Measurements from ENCODE around the gene FAM118B.
"Not testable (repeated sequence)": the region's sequence is repeated elsewhere in the genome, so short reads cannot be mapped to it uniquely, and the experiment has no call there.

Gene FAM118B

GRCh38 chr11:126224647-126225294 is 13.2 kb downstream of the FAM118B start:
- H3K27me3 Mint-ChIP-seq = no peaks in the 10 kb centered on the region
- H3K27ac Mint-ChIP-seq = no peak overlapping the region

DNA sequence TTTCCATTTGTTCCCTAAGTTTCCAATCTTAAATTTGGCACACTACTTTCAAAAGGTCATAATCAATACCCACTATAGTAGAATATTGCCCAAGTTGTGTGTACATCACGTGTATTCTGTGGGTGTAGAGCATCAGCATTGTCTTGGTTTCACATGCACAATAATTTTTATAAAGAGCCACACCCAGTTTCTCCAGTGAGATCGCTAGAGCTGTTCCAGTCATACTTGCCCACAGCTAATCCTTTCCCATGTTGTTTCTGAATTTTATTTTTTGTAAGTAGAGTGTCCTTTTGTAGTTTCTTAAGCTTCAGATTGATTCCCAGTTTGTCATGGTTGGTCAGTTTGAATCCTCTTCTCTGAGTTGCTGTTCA is 13.7 kb downstream of the FAM118B start:
- H3K9me3 Mint-ChIP-seq = no peaks in the 10 kb centered on the region
- no peak overlapping the region for H3K27ac Mint-ChIP-seq
- peaks cover 13% of the 10 kb centered on the region for H3K36me3 Mint-ChIP-seq (ENCODE audit: low read depth)
- peaks cover 3% of the 10 kb centered on the region for H3K4me1 Mint-ChIP-seq (ENCODE audit: low read depth)
- H3K27me3 Mint-ChIP-seq = no peaks in the 10 kb centered on the region
- H3K4me3 Mint-ChIP-seq = no peak overlapping the region
- no peak for DNase-seq

More at GRCh38 chr11:126224647-126225294, 13.2 kb downstream of the FAM118B start:
- peaks cover 8% of the 10 kb centered on the region for H3K36me3 Mint-ChIP-seq (ENCODE audit: low read depth)
- DNase-seq = no peak
- H3K4me3 Mint-ChIP-seq = no peak overlapping the region
- no peaks in the 10 kb centered on the region for H3K9me3 Mint-ChIP-seq
- peaks cover 6% of the 10 kb centered on the region for H3K4me1 Mint-ChIP-seq (ENCODE audit: low read depth)

DNA sequence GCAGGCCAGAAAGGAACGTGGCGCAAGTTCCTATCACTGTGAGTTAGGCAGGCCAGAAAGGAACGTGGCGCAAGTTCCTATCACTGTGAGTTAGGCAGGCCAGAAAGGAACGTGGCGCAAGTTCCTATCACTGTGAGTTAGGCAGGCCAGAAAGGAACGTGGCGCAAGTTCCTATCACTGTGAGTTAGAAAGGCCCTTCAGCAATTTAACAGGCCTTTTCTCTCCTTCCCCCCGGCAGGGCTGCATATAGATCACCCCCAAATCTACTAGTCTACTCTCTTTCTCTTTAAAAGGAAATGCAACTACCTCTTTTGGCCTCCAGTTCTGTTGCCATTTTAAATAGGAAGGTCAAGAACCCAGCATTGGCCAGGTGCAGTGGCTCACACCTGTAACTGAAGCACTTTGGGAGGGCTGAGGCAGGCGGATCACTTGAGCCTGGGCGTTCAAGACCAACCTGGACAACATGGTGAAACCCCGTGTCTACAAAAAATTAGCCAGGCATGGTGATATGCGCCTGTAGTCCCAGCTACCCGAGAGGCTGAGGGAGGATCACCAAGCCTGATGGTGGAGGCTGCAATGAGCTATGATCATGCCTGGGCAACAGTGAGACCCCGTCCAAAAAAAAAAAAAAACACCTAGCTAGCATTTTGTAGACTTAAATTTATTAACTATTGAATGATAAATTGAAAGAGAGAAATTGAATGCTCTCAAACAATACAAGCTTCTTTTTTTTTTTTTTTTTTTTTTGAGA is 14.9 kb downstream of the FAM118B start:
- Mint-ChIP-seq H3K4me1 (ENCODE audit: low read depth) (peaks cover 2% of the 10 kb centered on the region), H3K4me3 (no peak overlapping the region), H3K27ac (no peak overlapping the region), H3K9me3 (no peaks in the 10 kb centered on the region), H3K27me3 (no peaks in the 10 kb centered on the region), H3K36me3 (ENCODE audit: low read depth) (peaks cover 18% of the 10 kb centered on the region)
- no peak for DNase-seq

DNA sequence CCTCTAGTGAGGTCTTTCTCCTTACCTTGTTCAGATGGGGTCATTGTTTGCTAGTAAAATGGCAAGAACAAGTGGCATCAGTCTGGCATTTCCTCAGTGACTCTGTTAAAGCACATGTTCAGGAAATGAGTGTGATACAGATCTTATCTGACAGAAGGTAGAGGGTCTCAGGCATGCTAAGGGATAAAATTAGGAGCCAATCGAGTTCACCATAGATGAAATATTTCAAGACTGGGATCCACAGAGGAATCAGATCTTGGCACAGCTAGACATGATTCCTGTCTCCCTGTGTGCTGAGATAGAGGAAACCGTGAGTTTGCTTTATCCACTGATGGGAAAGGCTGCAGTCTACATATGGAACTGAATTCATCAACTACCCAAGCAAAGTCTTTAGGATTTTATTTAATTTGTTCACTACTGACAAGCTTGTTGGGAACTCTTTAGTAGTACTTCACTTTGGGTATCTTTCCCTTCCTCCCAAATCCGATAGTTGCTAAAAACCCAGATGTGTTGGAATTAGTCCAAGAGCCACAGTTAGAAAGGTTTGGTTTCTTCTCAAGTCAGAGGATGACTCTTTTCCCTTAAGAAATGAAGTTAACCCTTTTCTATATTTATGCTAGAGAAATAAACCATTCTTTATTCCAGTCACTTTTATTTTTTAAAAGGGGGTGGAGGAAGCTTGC is 18.4 kb downstream of the FAM118B start:
- H3K9me3 Mint-ChIP-seq = no peaks in the 10 kb centered on the region
- H3K4me3 Mint-ChIP-seq = no peak overlapping the region
- no peak overlapping the region for H3K27ac Mint-ChIP-seq
- DNase-seq = no peak
- peaks cover 36% of the 10 kb centered on the region for H3K36me3 Mint-ChIP-seq (ENCODE audit: low read depth)
- H3K27me3 Mint-ChIP-seq = no peaks in the 10 kb centered on the region
- H3K4me1 Mint-ChIP-seq (ENCODE audit: low read depth) = no peaks in the 10 kb centered on the region

DNA sequence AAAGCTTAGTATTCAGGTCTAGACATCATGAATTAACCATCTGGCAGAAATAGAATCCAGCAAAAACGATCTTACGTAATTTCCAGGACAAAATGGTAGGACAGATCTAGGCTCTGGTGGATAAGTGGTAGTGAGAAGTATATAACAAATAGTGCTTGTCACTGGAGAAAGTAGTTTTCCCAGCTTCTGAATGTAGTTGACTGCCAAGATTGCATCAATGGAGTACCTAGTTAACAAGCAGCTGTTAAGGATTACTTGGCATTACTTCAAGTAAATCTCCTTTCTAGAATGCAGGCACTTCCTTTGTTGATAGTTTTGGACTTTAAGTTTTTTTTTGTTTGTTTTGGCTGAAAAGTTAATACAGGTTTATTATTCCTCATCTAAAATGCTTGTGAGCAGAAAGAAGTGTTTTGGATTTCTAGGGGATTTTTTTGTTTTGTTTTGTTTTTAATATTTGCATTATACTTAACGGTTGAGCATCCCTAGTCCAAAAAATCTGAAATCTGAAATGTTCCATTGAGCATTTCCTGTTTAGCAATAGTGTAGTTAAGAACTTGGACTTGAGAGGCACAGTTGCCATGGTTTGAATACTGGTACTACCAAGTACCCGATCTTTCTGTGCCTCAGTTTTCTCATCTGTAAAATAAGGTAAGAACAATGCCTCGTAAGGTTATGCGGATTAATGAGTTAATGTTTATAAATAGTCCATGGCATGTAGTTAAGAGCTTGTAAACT is 20.3 kb downstream of the FAM118B start:
- DNase-seq = no peak
- no peak overlapping the region for H3K4me3 Mint-ChIP-seq
- H3K4me1 Mint-ChIP-seq (ENCODE audit: low read depth) = no peaks in the 10 kb centered on the region
- H3K27ac Mint-ChIP-seq = no peak overlapping the region
- peaks cover 48% of the 10 kb centered on the region for H3K36me3 Mint-ChIP-seq (ENCODE audit: low read depth)
- no peaks in the 10 kb centered on the region for H3K9me3 Mint-ChIP-seq
- H3K27me3 Mint-ChIP-seq = no peaks in the 10 kb centered on the region

GRCh38 chr11:126232683-126233082 is 21.1 kb downstream of the FAM118B start:
- H3K27me3 Mint-ChIP-seq = no peaks in the 10 kb centered on the region
- H3K4me3 Mint-ChIP-seq = no peak overlapping the region
- no peaks in the 10 kb centered on the region for H3K9me3 Mint-ChIP-seq
- H3K27ac Mint-ChIP-seq = no peak overlapping the region
- no peaks in the 10 kb centered on the region for H3K4me1 Mint-ChIP-seq (ENCODE audit: low read depth)
- peaks cover 48% of the 10 kb centered on the region for H3K36me3 Mint-ChIP-seq (ENCODE audit: low read depth)
- no peak for DNase-seq

GRCh38 chr11:126233391-126233790 is 21.8 kb downstream of the FAM118B start:
- Mint-ChIP-seq H3K27ac (no peak overlapping the region), H3K4me3 (no peak overlapping the region), H3K27me3 (no peaks in the 10 kb centered on the region), H3K36me3 (ENCODE audit: low read depth) (peaks cover 55% of the 10 kb centered on the region), H3K9me3 (no peaks in the 10 kb centered on the region), H3K4me1 (ENCODE audit: low read depth) (no peaks in the 10 kb centered on the region)
- no peak for DNase-seq

- Mint-ChIP-seq H3K27me3 (no peaks in the 10 kb centered on the region), H3K36me3 (ENCODE audit: low read depth) (peaks cover 72% of the 10 kb centered on the region), H3K4me3 (no peak overlapping the region), H3K27ac (no peak overlapping the region), H3K9me3 (no peaks in the 10 kb centered on the region), H3K4me1 (ENCODE audit: low read depth) (no peaks in the 10 kb centered on the region)
- DNase-seq = no peak
Observed at GRCh38 chr11:126246636-126247035, 35.1 kb downstream of the FAM118B start.

DNA sequence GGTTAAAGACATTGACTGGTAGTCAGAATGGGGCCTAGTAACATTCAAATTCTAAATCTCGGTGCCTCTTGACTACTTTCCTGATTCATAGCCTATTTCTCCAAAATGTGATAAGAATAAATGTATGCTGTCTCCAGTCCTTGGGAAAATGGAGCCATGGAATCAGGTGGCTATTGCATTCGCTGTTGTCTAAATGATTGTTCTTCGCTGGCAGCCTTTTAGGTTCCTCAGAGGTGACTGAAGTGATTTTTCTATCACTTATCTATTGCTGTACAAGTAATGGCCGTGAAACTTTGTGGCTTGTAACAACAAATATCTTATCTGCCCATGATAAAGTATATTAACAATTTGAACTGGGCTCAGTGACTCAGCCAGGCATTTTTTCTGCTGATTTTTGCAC is 41.7 kb downstream of the FAM118B start:
- Mint-ChIP-seq H3K27me3 (no peaks in the 10 kb centered on the region), H3K4me1 (ENCODE audit: low read depth) (peaks cover 5% of the 10 kb centered on the region), H3K9me3 (no peaks in the 10 kb centered on the region), H3K36me3 (ENCODE audit: low read depth) (peaks cover 78% of the 10 kb centered on the region), H3K4me3 (no peak overlapping the region), H3K27ac (no peak overlapping the region)
- no peak for DNase-seq

DNA sequence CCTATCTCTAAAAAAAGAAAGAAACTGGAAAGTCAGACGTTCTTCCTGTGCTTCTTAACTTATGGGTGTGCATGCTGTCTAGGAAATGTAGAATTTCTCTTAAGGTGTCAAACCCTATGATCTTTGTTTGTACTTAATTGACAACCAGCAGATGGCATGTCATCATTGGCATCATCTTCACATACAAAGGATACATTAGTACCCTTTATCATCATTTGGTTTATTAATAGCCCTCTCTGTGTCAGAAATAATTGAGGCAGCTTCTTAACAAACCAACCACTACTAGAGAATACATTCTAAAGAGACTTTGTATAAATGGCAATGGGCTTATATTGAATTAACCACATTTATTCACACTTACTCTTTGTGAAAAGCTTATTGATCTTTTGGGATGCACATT is 43.2 kb downstream of the FAM118B start:
- no peak for DNase-seq
- no peak overlapping the region for H3K4me3 Mint-ChIP-seq
- no peaks in the 10 kb centered on the region for H3K9me3 Mint-ChIP-seq
- H3K4me1 Mint-ChIP-seq (ENCODE audit: low read depth) = peaks cover 5% of the 10 kb centered on the region
- H3K27ac Mint-ChIP-seq = no peak overlapping the region
- H3K27me3 Mint-ChIP-seq = no peaks in the 10 kb centered on the region
- H3K36me3 Mint-ChIP-seq (ENCODE audit: low read depth) = peaks cover 82% of the 10 kb centered on the region

GRCh38 chr11:126255507-126255906 is 43.9 kb downstream of the FAM118B start:
- H3K4me1 Mint-ChIP-seq (ENCODE audit: low read depth); H3K9me3 Mint-ChIP-seq; DNase-seq; H3K27ac Mint-ChIP-seq; H3K27me3 Mint-ChIP-seq; H3K4me3 Mint-ChIP-seq: not testable (repeated sequence)
- H3K36me3 Mint-ChIP-seq (ENCODE audit: low read depth) = peaks cover 82% of the 10 kb centered on the region

DNA sequence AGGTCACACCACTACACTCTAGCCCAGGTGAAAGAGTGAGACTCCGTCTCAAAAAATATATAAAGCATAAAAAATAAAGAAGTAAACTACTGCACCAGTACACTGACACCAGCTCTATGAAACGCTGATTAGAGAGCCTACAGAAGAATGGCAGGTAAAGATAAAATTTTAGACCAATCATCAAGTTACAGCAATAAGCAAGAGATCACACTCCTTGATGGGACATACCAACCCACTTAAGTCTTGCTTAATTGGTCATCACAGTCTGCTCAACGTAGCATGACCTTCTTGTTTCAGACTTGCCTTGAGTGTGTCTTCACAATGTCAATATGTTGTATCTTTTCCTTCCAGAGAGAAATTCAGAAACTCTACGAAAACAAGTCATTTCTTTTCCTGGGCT is 44.6 kb downstream of the FAM118B start:
- Mint-ChIP-seq H3K4me3 (no peak overlapping the region), H3K27ac (peak overlapping the region; percentile 24), H3K27me3 (no peaks in the 10 kb centered on the region), H3K36me3 (ENCODE audit: low read depth) (peaks cover 82% of the 10 kb centered on the region), H3K4me1 (ENCODE audit: low read depth) (peaks cover 5% of the 10 kb centered on the region), H3K9me3 (no peaks in the 10 kb centered on the region)
- no peak for DNase-seq

DNA sequence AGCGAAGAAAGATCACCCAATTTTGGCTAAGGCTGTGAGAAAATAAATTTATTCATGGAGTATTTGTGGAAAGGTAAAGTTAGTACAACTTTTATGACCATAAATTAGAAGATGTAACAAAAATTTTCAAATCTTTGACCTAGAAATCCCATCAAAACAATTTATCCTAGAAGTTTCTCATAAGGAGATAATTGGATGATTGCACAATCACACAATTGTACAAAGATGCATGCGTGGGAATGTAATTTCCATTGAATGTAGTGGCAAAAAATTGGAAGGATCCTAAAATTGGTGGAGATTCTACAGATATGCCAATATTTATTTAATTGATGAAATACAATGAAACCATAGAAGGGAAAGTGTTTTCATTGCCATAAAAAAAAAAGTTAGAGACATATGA is 45.6 kb downstream of the FAM118B start:
- DNase-seq = no peak
- H3K27me3 Mint-ChIP-seq = no peaks in the 10 kb centered on the region
- no peak overlapping the region for H3K27ac Mint-ChIP-seq
- H3K36me3 Mint-ChIP-seq (ENCODE audit: low read depth) = peaks cover 84% of the 10 kb centered on the region
- no peaks in the 10 kb centered on the region for H3K9me3 Mint-ChIP-seq
- no peak overlapping the region for H3K4me3 Mint-ChIP-seq
- H3K4me1 Mint-ChIP-seq (ENCODE audit: low read depth) = peaks cover 5% of the 10 kb centered on the region

- no peak overlapping the region for H3K4me3 Mint-ChIP-seq
- no peaks in the 10 kb centered on the region for H3K9me3 Mint-ChIP-seq
- peak overlapping the region; percentile 57 for H3K27ac Mint-ChIP-seq
- no peak for DNase-seq
- H3K36me3 Mint-ChIP-seq (ENCODE audit: low read depth) = peaks cover 85% of the 10 kb centered on the region
- H3K27me3 Mint-ChIP-seq = no peaks in the 10 kb centered on the region
- peaks cover 5% of the 10 kb centered on the region for H3K4me1 Mint-ChIP-seq (ENCODE audit: low read depth)
Observed at GRCh38 chr11:126257764-126258163, 46.2 kb downstream of the FAM118B start.

Data from activated T-cell treated with anti-CD3 and anti-CD28 coated beads, Interleukin-2, amount 50 U/mL, for 24 hours (primary cell).